K562 (cell line): ENCODE measurements around the gene PHYHD1. TPM values are rescaled to one million over a fixed set of nuclear protein-coding genes. Genes with fewer than 3 reads are reported as not detected.

Source experiments
- ATAC-seq: fragments of 200-7000 bp; cut with Tn5 transposase; 3 replicates; pipeline ENCODE4 v1.9.1; 2020; ENCODE audit warnings: moderate library complexity
- BruUV-seq: library from RNA; stranded (reverse); fragments of 400-500 nt; replicated peaks from 2 replicates; lab custom pipeline; 2021; lab: Mats Ljungman, UMichigan
- CTCF ChIA-PET: fragments of 300-600 bp; formaldehyde crosslinking; extraction: SDS; loops from one replicate; lab custom pipeline; 2021; ENCODE audit warnings: low intra/inter-chr PET ratio; lab: Yijun Ruan, JAX
- POLR2A ChIA-PET: fragments of 300-600, 350-650 bp; sonication (Branson Sonifier 250); formaldehyde crosslinking; extraction: SDS; loops from one replicate; lab custom pipeline; 2021; ENCODE audit warnings: antibody characterized with exemption, inconsistent platforms; lab: Yijun Ruan, JAX
- DNase-seq, 4 experiments: peaks; one replicate each; pipeline versions ENCODE4 v3.0.0 to v3.0.0-alpha.2; 2011 to 2018; ENCODE audit warnings: low spot score in 3 of 4, mixed read lengths in 3 of 4; ENCODE audit errors: extremely low read depth in 1 of 4
- FAIRE-seq: peaks from 2 replicates; lab custom pipeline; 2011; peaks lifted over from hg19 to GRCh38; lab: Jason Lieb, UNC
- H2AFZ ChIP-seq: 2 replicates; pipeline ENCODE4 v1.6.0; 2011; ENCODE audit warnings: low read depth, low read length, control low read depth, inconsistent platforms
- H3K27ac ChIP-seq: fragments of 200-600 bp; 3 replicates; pipeline ENCODE4 v1.8.0; 2011; ENCODE audit warnings: low read depth, mild to moderate bottlenecking, control low read depth, inconsistent platforms, low read length, moderate library complexity, mixed read lengths; ENCODE audit errors: extremely low read depth
- H3K27me3 ChIP-seq, 2 experiments: fragments of 300-600 bp in 1 of 2; 2 replicates in 1 of 2; 3 replicates in 1 of 2; pipeline versions ENCODE4 v1.6.0 to v1.8.0; 2011; ENCODE audit warnings: inconsistent platforms in 2 of 2, low read length in 2 of 2, mild to moderate bottlenecking in 1 of 2, mixed read lengths in 1 of 2, moderate library complexity in 1 of 2; ENCODE audit not compliant: control insufficient read depth in 2 of 2, insufficient read depth in 2 of 2
- H3K36me3 ChIP-seq: fragments of 300-600 bp; 3 replicates; pipeline ENCODE4 v1.8.0; 2011; ENCODE audit warnings: mild to moderate bottlenecking, low read length, inconsistent platforms; ENCODE audit not compliant: control insufficient read depth, insufficient read depth
- H3K4me1 ChIP-seq, 2 experiments: fragments of 200-600 bp in 1 of 2; replicated peaks in 1 of 2; 2 replicates in 1 of 2; 3 replicates in 1 of 2; pipeline versions ENCODE4 v1.5.1 to v1.8.0; 2011; ENCODE audit warnings: inconsistent platforms in 2 of 2, low read length in 2 of 2, mild to moderate bottlenecking in 1 of 2, mixed read lengths in 1 of 2, moderate library complexity in 1 of 2; ENCODE audit not compliant: control insufficient read depth in 2 of 2, insufficient read depth in 2 of 2
- H3K4me2 ChIP-seq: 2 replicates; pipeline ENCODE4 v1.6.1; 2011; ENCODE audit warnings: low read length, control low read depth, inconsistent platforms, mixed read lengths; ENCODE audit not compliant: insufficient read depth
- H3K4me3 ChIP-seq: fragments of 200-600 bp; sonication (generic), shearing (Covaris generic); 2 replicates; pipeline ENCODE4 v1.5.1; 2016; ENCODE audit warnings: control low read depth, inconsistent platforms
- H3K79me2 ChIP-seq: fragments of 200-600 bp; 3 replicates; pipeline ENCODE4 v1.8.0; 2011; ENCODE audit warnings: low read length, inconsistent platforms; ENCODE audit not compliant: control insufficient read depth, insufficient read depth
- H3K9ac ChIP-seq, 2 experiments: 2 replicates each; pipeline versions ENCODE4 v1.6.0 to v1.6.1; 2011; ENCODE audit warnings: low read depth in 2 of 2, low read length in 2 of 2, control low read depth in 1 of 2, inconsistent platforms in 1 of 2, mild to moderate bottlenecking in 1 of 2, mixed read lengths in 1 of 2; ENCODE audit not compliant: insufficient read depth in 1 of 2
- H3K9me1 ChIP-seq: one replicate; pipeline ENCODE4 v1.6.0; 2011; ENCODE audit warnings: inconsistent platforms, mild to moderate bottlenecking, low read length, moderate library complexity; ENCODE audit not compliant: control insufficient read depth, insufficient read depth
- H3K9me3 ChIP-seq: replicated peaks from 2 replicates; pipeline ENCODE4 v1.5.1; 2011; ENCODE audit warnings: low read depth, low read length, inconsistent platforms; ENCODE audit not compliant: control insufficient read depth, insufficient read depth
- H4K20me1 ChIP-seq: replicated peaks from 2 replicates; pipeline ENCODE4 v1.6.1; 2011; ENCODE audit warnings: low read length, inconsistent platforms, mixed read lengths; ENCODE audit not compliant: control insufficient read depth, insufficient read depth
- C11orf30 ChIP-seq: fragments of 450-650 bp; IDR thresholded peaks from 2 replicates; pipeline ENCODE4 v1.6.1; 2016; ENCODE audit warnings: low read depth, mild to moderate bottlenecking
- ETV5 ChIP-seq: sonication (generic); formaldehyde crosslinking; IDR thresholded peaks from 2 replicates; pipeline ENCODE4 v1.4.0; 2020; ENCODE audit warnings: low read depth, mild to moderate bottlenecking, missing genetic modification reagents
- PHF20 ChIP-seq: fragments of 450-650 bp; IDR thresholded peaks from 2 replicates; pipeline ENCODE4 v1.6.1; 2018; ENCODE audit not compliant: partially characterized antibody
- TEAD4 ChIP-seq, 2 experiments: sonication (generic) in 1 of 2; formaldehyde crosslinking in 1 of 2; IDR thresholded peaks; 2 replicates each; pipeline versions ENCODE4 v1.6.1 to v1.8.0; 2012 to 2022; ENCODE audit warnings: borderline replicate concordance in 1 of 2, inconsistent platforms in 1 of 2, low read length in 1 of 2, mild to moderate bottlenecking in 1 of 2, missing genetic modification reagents in 1 of 2
- YBX1 ChIP-seq: fragments of 450-650 bp; IDR thresholded peaks from 2 replicates; pipeline ENCODE4 v1.7.1; 2016; ENCODE audit warnings: mild to moderate bottlenecking
- ZBTB43 ChIP-seq: sonication (generic); formaldehyde crosslinking; IDR thresholded peaks from 2 replicates; pipeline ENCODE4 v1.8.0; 2023; ENCODE audit warnings: mild to moderate bottlenecking, missing genetic modification reagents
- ZNF121 ChIP-seq: sonication (generic); formaldehyde crosslinking; conservative IDR thresholded peaks from 2 replicates; pipeline ENCODE4 v1.8.0; 2022; ENCODE audit warnings: missing genetic modification reagents
- ZNF395 ChIP-seq: fragments of 200-800 bp; sonication (Bioruptor generic); IDR thresholded peaks from 2 replicates; pipeline ENCODE4 v1.6.1; 2017; ENCODE audit warnings: missing genetic modification characterization, missing compliant biosample characterization
- ZNF398 ChIP-seq: fragments of 250-450 bp; sonication (Bioruptor Pico); IDR thresholded peaks from 2 replicates; pipeline ENCODE4 v1.8.0; 2021; ENCODE audit warnings: moderate library complexity, mild to moderate bottlenecking, inconsistent platforms
- WGBS: fragments of 100-300 bp; shearing (Covaris generic); methylation state at CpG from one replicate; pipeline ENCODE4 v1.1.6; 2016; ENCODE audit warnings: low coverage, mixed read lengths; ENCODE audit not compliant: insufficient coverage; ENCODE audit errors: missing lambda C conversion rate; 5-methylcytosine and 5-hydroxymethylcytosine counted together
- in situ Hi-C: fragments of 300-500 bp; cut with MboI; formaldehyde crosslinking; loops from 4 replicates; pipeline ENCODE4 v1.15.0; 2018; ENCODE audit warnings: inconsistent platforms, mixed read lengths
- intact Hi-C: fragments of 100-400 bp; cut with micrococcal nuclease; formaldehyde crosslinking; loops from 2 replicates; pipeline ENCODE4 v1.14.2; 2022
- polyA plus RNA-seq, 8 experiments: library from polyadenylated mRNA; depleted of rRNA in 4 of 8; stranded (reverse) in 5 of 8; unstranded in 3 of 8; fragments of >200 nt; fragmentation: Nextera tagmentation in 2 of 8; fragmentation: Illumina TruSeq in 1 of 8; extraction: Ambion mirVana in 2 of 8; extraction: Trizol in 1 of 8; gene quantifications; 2 replicates each; pipeline versions ENCODE4 v1.2.1 to v1.2.3, GENCODE V29; 2011 to 2014; ENCODE audit warnings: inconsistent platforms in 1 of 8, missing spikeins in 1 of 8
- total RNA-seq, 7 experiments: library from RNA; depleted of rRNA in 6 of 7; stranded (reverse); fragments of >200 nt in 6 of 7; fragmentation: Illumina TruSeq in 2 of 7; extraction: Trizol in 2 of 7; gene quantifications; 2 replicates each; pipeline versions ENCODE4 v1.2.1 to v1.2.3, GENCODE V29; 2011 to 2021; ENCODE audit warnings: low replicate concordance in 1 of 7

The PHYHD1 gene
- total and polyA plus RNA-seq, 9 of the 15 experiments (the other 6 are each of a cell fraction or from before 2014, with no cell fraction given): 0.36 to 1.3 (median 0.80) TPM

GRCh38 chr9:128899566-128900322 is 21.0 kb upstream of the PHYHD1 start (continued):
- no peak for TF ChIP-seq ZNF398 (CRISPR knock-in tag)
- TF ChIP-seq TEAD4 (IDR thresholded peaks at IDR 0.05; ENCODE audit: low read length): no peak
- TF ChIP-seq TEAD4 (CRISPR knock-in tag; IDR thresholded peaks at IDR 0.05; ENCODE audit: borderline replicate concordance): no peak
- TF ChIP-seq YBX1: no peak
- TF ChIP-seq, all 486 proteins: peak for 0

GRCh38 chr9:128901379-128901778 is 19.4 kb upstream of the PHYHD1 start:
- ATAC-seq (no peak), FAIRE-seq (no peak), DNase-seq (no peak)
- Histone ChIP-seq H3K36me3 (peaks cover 23% of the 10 kb centered on the region; the same call in 2 of the 3 replicates), H3K9ac (no peak overlapping the region), H4K20me1 (no peaks in the 10 kb centered on the region; the same call in 1 of the 2 replicates), H3K79me2 (no peaks in the 10 kb centered on the region), H3K27ac (no peak overlapping the region), H3K4me3 (no peak overlapping the region), H3K9me1 (no peaks in the 10 kb centered on the region), H3K4me1 (peaks cover 0 to 25% of the 10 kb centered on the region in 2 experiments; a peak in 1 of 5 replicates), H2AFZ (no peak overlapping the region), H3K4me2 (no peak overlapping the region), H3K9me3 (no peaks in the 10 kb centered on the region), H3K27me3 (no peaks in the 10 kb centered on the region)
- intact Hi-C loops (no loop called here), in situ Hi-C loops (no loop called here)
- ChIA-PET CTCF (no interaction called here), POLR2A (interaction anchor here (2.0 kb wide), 1 partner anchor 10 kb away, joined by 6 read pairs; no protein-coding TSS in a partner anchor)
- 93% methylated on average over 6 of the region's 7 CpGs for WGBS
- TF ChIP-seq ZNF395 (CRISPR knock-in tag): no peak
- TF ChIP-seq C11orf30: no peak
- TF ChIP-seq PHF20: no peak
- no peak for TF ChIP-seq ZBTB43 (CRISPR knock-in tag)
- peak; percentile 78 for TF ChIP-seq ZNF121 (CRISPR knock-in tag)
- TF ChIP-seq ETV5 (CRISPR knock-in tag): no peak
- BruUV-seq: no TSS peak
